GM20431 (cell line): ENCODE results near the gene WWC1.

Experiments
- in situ Hi-C: fragments of 300-500 bp; cut with MseI, MboI; formaldehyde crosslinking; loops from one replicate; pipeline ENCODE4 v1.15.0; 2020; ENCODE audit warnings: low sequenced_read_pairs; ENCODE audit not compliant: unreplicated experiment

The WWC1 gene

GRCh38 chr5:168463081-168463480 lies 171.6 kb downstream of the WWC1 start:
- in situ Hi-C loops: no loop called here

DNA sequence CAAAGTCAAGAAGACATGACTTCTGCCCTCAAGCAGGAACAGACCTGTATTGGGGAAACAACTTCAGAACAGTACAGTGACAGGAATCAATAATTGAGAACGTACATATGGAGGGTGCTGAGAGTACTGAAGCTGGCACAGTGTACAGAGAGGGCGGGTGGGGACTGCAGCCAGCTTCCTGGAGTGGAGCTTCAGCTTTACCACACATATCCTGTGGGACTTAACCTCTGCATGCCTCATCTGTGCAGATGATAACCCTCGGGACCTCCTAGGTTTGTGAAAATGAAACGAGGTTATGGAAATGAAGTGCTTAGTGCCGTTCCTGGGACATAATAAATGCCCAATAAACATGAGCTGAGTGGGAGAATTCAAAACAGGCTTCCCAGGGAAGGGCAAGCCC lies 172.8 kb downstream of the WWC1 start:
- in situ Hi-C loops: no loop called here

- in situ Hi-C loops: no loop called here
These were observed 173.2 kb downstream of the WWC1 start for GRCh38 chr5:168464641-168465040.

DNA sequence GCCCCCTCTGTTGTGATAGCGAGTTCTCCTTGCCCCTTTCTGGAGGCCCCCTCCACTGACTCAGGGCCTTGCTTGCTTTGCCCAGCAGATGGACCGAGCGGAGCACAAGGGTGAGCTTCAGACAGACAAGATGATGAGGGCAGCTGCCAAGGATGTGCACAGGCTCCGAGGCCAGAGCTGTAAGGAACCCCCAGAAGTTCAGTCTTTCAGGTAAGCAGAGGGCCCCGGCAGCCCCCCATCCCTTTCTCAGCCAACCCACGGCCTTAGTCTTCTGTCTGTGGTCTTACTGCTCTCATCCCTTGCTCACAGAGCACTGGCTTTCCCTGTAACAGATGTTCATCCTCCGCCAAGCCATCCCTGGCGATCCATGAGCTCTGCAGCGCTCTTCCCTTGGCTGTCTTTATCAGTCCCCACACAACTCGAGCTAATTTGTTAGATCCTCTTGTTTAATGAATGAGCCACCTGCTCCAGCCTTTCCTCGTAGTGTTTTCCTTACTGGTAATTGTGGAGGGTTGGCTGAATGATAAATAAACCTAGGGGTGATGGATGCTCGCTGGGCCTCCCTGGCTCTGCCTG lies 176.4 kb downstream of the WWC1 start:
- in situ Hi-C loops: no loop called here

DNA sequence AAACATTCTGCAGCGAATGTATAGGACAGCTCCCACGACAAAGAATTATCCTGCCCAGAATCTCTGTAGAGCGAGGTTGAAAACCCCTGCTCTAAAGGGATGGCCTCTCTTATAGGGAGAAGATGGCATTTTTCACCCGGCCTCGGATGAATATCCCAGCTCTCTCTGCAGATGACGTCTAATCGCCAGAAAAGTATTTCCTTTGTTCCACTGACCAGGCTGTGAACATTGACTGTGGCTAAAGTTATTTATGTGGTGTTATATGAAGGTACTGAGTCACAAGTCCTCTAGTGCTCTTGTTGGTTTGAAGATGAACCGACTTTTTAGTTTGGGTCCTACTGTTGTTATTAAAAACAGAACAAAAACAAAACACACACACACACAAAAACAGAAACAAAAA lies 177.4 kb downstream of the WWC1 start:
- in situ Hi-C loops: no loop called here

DNA sequence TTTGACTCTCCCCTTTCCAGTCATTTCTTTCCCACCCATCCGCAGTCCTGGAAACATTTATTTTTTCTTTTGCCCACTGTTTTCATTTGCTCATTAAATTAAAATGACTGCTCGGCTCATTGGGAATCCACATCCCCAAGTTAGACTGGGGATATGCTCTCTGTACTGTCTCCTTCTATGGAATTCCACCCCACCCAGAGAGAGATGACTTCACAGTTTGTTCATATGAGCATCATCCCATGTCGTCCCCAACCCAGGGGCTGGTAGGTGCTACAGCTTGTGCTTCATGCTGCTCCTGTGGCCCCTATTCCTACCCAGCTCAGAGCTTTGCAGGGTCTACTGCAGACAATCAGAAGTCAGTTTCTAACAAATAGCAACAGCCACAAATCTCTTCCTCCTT lies 178.4 kb downstream of the WWC1 start:
- in situ Hi-C loops: no loop called here

GRCh38 chr5:168471785-168472184 lies 180.3 kb downstream of the WWC1 start:
- in situ Hi-C loops: no loop called here

GRCh38 chr5:168472329-168472728 lies 180.9 kb downstream of the WWC1 start:
- in situ Hi-C loops: no loop called here

DNA sequence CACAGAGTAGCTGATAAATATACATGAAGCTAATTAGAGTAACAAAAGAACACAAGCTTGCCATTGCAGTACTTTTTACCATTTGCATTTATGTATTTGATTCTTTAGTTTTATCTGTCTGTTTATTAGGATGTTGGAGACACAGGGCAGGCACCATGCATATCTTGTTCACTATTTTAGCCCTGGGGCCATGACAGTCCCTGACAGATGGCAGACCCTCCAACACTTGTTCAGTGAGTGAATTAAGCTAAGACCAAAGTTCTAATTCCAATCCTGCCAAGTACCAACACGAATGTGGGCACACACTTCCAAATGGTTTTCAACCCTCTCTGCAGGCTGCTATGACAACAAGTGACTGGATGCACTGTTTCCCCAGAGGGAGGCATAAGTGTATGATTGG lies 182.9 kb downstream of the WWC1 start:
- in situ Hi-C loops: no loop called here

DNA sequence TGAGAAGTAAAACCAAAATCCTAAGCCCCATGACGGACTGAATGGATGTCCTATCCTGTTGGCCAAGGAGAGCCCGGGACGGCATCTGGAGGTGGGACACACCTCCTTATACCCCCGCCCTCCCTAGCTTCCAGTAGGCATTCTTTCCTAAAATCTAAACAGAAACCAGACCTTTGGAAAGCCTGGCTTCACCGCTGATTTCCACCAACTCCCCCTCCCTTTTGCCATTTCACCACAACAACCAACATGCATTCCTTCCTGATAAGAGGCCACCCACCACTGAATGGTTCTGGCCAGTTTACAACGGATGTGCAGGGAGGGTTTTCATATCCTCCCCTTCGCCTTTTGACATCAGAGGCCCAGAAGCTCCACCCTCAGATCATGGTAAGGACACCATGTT lies 185.6 kb downstream of the WWC1 start:
- in situ Hi-C loops: loop anchor here (25.0 kb wide), 1 partner anchor 190 kb away; the partner anchor contains the start of gene WWC1

- in situ Hi-C loops: loop anchor here (25.0 kb wide), 1 partner anchor 192 kb away; the partner anchor contains the start of gene WWC1
These were observed 187.7 kb downstream of the WWC1 start for GRCh38 chr5:168479166-168479565.

- in situ Hi-C loops: loop anchor here (25.0 kb wide), 1 partner anchor 193 kb away; the partner anchor contains the start of gene WWC1
These were observed 189.2 kb downstream of the WWC1 start for GRCh38 chr5:168480601-168481000.

DNA sequence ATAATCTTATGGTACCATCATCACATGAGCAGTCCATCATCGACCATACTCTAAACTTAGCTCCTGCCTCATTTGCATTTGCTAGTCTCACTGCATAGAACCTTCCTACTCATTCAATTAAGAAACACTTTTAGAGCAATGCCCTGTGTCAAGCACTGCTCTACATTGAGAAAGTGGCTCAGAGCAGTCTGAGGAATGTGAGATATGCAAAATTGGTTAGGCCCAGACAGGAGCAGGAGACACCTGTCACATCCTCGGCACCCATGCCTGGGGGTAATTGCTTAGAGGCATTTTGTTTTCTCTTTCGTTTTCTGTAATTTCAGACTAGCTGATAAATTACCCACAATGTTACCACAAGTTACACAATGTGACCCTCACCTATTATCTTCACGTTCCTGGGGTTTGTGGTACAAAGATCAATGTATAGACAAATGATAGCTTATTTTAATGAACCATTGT lies 189.9 kb downstream of the WWC1 start:
- in situ Hi-C loops: loop anchor here (25.0 kb wide), 1 partner anchor 194 kb away; the partner anchor contains the start of gene WWC1

DNA sequence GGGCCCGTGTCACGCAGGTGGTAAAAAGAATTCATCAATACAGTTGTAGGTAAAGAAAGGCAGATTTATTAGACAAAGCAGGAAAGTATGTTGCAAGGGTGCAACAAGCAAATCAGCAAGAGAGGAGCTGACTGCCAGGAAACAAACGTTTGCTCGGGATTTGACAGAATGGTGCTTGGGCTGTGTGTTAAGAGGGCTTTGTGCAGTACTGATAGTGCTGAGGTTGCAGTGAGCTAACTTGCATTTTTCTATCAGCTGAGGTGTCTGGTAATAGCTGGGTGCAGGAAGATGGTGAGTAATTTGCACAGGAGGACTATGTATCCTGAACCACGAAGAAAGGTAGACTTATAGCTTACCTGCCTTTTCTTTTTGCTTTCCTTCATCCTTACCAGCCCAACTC lies 190.9 kb downstream of the WWC1 start:
- in situ Hi-C loops: loop anchor here (25.0 kb wide), 1 partner anchor 195 kb away; the partner anchor contains the start of gene WWC1

DNA sequence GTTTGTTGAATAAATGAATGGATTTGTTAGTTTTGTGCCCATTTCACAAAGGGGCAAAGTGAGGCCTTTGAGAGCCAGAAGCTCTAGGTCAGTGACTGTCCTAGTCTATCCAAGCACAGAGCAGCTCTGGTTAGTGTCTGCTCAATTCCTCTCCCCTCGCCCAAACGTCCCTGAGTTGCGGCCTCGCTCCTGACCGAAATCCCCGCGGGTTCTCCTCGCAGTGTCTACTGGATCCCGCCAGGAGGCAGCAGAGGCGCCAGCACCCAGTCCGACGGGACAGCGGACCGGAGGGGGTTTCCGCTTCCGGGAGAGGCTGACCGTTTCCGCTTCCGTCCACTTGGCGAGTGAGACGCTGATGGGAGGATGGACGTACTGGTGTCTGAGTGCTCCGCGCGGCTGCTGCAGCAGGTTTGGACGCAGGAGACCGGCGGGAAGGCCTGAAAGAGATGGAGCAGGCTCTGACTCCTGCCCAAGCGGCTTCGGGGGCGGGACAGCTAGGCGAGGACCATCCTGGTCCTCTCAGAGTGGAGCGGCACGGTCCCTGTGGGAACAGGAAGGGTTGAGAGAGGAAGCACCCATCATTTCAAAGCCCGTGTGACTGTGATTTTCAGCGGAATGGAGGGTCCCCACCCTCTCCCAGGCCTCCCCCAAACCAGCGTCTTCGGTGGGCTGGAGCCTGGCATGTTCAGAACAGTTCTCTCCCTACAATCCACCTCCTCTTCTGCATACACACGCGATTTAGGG lies 194.9 kb downstream of the WWC1 start, which contains the start of gene RARS1:
TSS of gene RARS1 (plus strand) at position 336 of the 744 bp plus-strand sequence. CDS start at position 364, 28 bp downstream.
- in situ Hi-C loops: loop anchor here (25.0 kb wide), 1 partner anchor 199 kb away; the partner anchor contains the start of gene WWC1

DNA sequence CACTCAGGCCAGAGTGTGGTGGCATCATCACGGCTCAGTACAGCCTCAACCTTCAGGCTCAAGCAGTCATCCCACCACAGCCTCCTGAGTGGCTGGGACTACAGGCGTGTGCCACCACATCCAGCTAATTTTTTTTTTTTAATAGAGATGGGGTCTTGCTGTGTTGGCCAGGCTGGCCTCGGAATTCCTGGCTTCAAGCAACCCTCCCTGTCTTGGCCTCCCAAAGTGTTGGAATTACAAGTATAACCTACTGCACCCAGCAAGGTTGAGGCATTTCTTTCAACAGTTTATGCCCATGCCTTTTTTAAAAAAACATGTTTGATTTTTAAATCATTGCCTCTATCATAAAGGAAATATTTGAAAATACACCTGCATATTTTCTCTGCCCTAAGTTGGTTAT lies 197.6 kb downstream of the WWC1 start:
- in situ Hi-C loops: loop anchor here (25.0 kb wide), 1 partner anchor 202 kb away; the partner anchor contains the start of gene WWC1

GRCh38 chr5:168494057-168494555 lies 202.7 kb downstream of the WWC1 start:
- in situ Hi-C loops: loop anchor here (25.0 kb wide), 1 partner anchor 207 kb away; the partner anchor contains the start of gene WWC1

DNA sequence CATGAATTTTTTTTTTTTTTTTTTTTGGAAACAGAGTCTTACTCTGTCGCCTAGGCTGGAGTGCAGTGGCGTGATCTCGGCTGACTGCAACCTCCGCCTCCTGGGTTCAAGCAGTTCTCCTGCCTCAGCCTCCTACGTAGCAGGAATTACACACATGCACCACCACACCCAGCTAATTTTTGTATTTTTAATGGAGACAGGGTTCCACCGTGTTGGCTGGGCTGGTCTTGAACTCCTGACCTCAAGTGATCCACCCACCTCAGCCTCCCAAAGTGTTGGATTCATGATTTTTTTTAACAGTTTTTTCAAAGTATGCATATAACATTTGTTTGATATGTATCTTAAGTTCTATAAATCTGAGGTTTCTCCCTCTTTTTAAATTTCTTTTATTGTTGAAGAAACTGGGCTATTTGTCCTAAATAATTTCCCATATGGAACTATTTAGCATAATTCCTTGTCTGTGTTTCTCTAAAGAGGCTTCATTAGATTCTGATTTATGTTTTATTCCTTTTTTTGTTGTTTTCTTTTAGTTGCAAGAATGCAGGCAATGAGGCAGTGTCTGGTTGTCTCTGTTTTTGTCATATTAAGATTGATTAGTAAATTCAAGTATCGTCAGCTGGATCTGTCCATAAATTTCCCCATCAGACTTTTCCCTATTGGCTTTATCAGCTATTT lies 211.3 kb downstream of the WWC1 start:
- in situ Hi-C loops: no loop called here

GRCh38 chr5:168513861-168514428 lies 222.5 kb downstream of the WWC1 start:
- in situ Hi-C loops: no loop called here
